Measurements from ENCODE around the gene DGAT2. TPM values are rescaled to one million over a fixed set of nuclear protein-coding genes. Genes with fewer than 3 reads are reported as not detected.

The DGAT2 gene
- total RNA-seq, 2 experiments from 2014 or later: 0.37 to 0.76 TPM

DNA sequence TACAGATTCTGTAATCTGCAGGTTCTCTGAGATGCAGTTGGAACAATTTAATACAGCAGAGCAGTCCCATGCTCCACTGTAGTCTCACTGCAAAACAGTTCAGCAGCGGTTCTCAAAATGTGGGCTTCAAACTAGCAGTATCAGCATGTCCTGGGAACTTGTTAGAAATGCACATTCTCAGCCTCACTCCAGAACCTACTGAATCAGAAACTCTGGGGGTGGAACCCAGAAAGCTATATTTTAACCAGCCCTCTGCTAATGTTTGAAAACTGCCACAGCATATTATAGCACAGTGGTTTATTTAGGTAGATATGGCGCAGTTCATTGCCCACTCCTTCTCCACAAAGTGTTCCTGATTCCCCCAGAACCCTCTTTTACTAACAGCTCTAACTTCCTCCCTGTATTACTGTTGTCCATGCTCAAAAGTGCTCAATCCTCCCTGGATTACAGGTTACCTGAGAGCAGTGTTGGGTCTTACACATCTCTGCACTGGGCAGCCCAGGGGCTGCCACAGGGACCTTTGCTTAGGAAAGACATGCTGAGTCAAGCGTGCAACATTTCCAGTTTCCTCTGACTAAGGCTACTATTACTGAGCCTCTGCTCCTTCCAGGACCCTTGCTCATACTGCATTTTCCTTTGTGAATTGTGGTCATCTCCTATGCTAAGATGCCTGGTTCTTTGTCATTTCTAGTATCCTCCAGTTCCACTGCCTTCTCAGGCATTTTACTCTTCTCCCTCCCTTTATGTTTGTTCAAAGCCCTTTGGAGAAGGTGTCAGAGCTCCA lies 7.7 kb upstream of the DGAT2 start:
- POLR2A ChIA-PET: no interaction called here
- CTCF ChIA-PET: no interaction called here
- ATAC-seq: no peak

DNA sequence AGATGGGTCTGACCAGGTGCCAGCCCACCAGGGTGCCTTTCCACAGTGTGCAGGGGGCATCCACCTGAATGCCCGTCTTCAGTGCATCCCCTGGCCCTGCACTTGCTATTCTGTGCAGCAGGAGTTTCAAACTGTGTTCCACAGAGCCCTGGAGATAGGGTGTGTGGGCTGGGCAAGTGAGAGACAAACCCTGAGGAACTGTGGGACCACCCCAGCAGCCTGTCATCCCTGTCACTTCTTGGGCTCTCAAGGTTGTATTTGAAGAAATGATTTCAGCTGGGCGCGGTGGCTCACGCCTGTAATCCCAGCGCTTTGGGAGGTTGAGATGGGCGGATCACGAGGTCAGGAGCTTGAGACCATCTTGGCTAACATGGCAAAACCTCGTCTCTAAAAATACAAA lies 6.4 kb upstream of the DGAT2 start:
- H3K4me1 Mint-ChIP-seq (ENCODE audit: low read depth): no peaks in the 10 kb centered on the region
- H3K36me3 Mint-ChIP-seq (ENCODE audit: low read depth): no peaks in the 10 kb centered on the region
- POLR2A ChIA-PET: no interaction called here
- CTCF ChIA-PET: interaction anchor here (1.3 kb wide), 1 partner anchor 134 kb away, joined by 3 read pairs; no protein-coding TSS in a partner anchor
- no peak overlapping the region for H3K4me3 Mint-ChIP-seq
- DNase-seq (no peak), ATAC-seq (no peak)
- H3K27ac Mint-ChIP-seq: no peak overlapping the region
- H3K9me3 Mint-ChIP-seq (ENCODE audit: insufficient read depth): no peaks in the 10 kb centered on the region
- peaks cover 6% of the 10 kb centered on the region for H3K27me3 Mint-ChIP-seq (ENCODE audit: low read depth)

More for the DNA sequence above, 7.7 kb upstream of the DGAT2 start:
- no peak overlapping the region for H3K27ac Mint-ChIP-seq
- DNase-seq: no peak
- no peaks in the 10 kb centered on the region for H3K9me3 Mint-ChIP-seq (ENCODE audit: insufficient read depth)
- no peaks in the 10 kb centered on the region for H3K36me3 Mint-ChIP-seq (ENCODE audit: low read depth)
- H3K4me3 Mint-ChIP-seq: no peak overlapping the region
- peaks cover 6% of the 10 kb centered on the region for H3K27me3 Mint-ChIP-seq (ENCODE audit: low read depth)
- no peaks in the 10 kb centered on the region for H3K4me1 Mint-ChIP-seq (ENCODE audit: low read depth)

DNA sequence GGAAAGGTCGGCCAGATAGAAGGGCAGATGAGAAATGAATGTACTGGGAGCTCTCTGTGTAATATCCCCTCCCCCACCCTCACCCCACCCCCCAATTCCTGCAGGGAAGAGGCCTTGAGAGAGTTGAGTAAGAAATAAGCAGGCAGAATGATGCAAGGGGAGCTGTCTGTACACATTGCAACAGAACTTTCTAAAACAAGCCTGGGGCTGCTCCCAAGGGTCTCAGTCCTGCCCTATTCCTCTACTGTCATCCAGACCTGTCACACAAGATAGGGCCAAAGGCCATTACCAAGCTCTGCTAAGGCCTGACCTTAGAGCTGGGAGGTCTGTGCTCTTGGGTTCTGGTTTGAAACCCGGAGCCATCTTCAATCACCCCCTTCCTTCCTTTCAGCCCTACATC lies 5.7 kb upstream of the DGAT2 start:
- CTCF ChIA-PET: interaction anchor here (1.3 kb wide), 1 partner anchor 134 kb away, joined by 3 read pairs; no protein-coding TSS in a partner anchor
- Mint-ChIP-seq H3K27me3 (ENCODE audit: low read depth) (peaks cover 3% of the 10 kb centered on the region), H3K27ac (no peak overlapping the region)

DNA sequence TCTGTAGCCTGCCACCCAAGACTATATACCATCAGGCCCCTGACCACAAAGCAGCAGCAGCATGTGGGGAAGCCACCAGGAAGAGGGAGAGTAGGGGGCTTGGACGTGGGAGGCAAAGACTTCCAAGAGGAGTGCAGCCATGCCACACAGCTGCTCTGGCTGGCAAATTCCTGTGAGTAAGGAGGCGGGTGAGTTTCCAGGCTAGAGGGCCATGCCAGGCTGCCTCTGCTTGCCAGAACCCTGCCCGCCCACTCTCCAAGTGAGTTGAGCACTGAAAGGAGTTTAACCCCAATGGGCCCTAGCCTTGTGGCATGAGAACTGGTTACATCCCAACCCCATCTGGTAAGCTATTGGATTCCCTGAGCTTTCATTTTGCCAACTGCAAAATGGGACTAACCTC lies 4.7 kb upstream of the DGAT2 start:
- ChIA-PET POLR2A (no interaction called here), CTCF (no interaction called here)
- Mint-ChIP-seq H3K4me3 (no peak overlapping the region), H3K27me3 (ENCODE audit: low read depth) (peaks cover 3% of the 10 kb centered on the region), H3K36me3 (ENCODE audit: low read depth) (no peaks in the 10 kb centered on the region), H3K9me3 (ENCODE audit: insufficient read depth) (no peaks in the 10 kb centered on the region), H3K4me1 (ENCODE audit: low read depth) (peaks cover 6% of the 10 kb centered on the region), H3K27ac (no peak overlapping the region)
- DNase-seq (no peak), ATAC-seq (no peak)

More for the DNA sequence above, 5.7 kb upstream of the DGAT2 start:
- no peak overlapping the region for H3K4me3 Mint-ChIP-seq
- DNase-seq: no peak
- POLR2A ChIA-PET: no interaction called here
- H3K36me3 Mint-ChIP-seq (ENCODE audit: low read depth): no peaks in the 10 kb centered on the region
- H3K4me1 Mint-ChIP-seq (ENCODE audit: low read depth): peaks cover 2% of the 10 kb centered on the region
- ATAC-seq: no peak
- no peaks in the 10 kb centered on the region for H3K9me3 Mint-ChIP-seq (ENCODE audit: insufficient read depth)

DNA sequence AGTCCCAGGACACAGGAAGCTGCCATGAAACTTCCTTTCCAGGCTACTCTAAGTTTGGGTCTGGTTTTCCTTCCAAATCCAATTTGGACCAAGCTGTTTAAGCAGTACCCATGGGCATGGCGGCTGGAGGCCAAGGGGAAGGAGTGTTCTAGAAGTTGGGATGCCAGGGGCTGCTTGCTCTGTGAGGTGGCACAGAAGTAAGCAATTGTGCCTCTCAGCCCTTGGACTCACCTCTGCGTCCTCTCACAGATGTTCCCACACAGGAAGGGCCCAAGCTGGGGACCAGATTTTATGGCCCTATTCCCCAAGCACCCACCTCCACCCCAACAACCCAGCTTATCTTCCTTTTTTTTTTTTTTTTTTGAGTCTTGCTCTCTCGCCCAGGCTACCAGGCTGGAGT lies 3.5 kb upstream of the DGAT2 start:
- ATAC-seq (no peak), DNase-seq (no peak)
- Mint-ChIP-seq H3K27ac (no peak overlapping the region), H3K4me1 (ENCODE audit: low read depth) (peaks cover 6% of the 10 kb centered on the region), H3K4me3 (no peak overlapping the region), H3K27me3 (ENCODE audit: low read depth) (peaks cover 14% of the 10 kb centered on the region), H3K36me3 (ENCODE audit: low read depth) (no peaks in the 10 kb centered on the region), H3K9me3 (ENCODE audit: insufficient read depth) (no peaks in the 10 kb centered on the region)
- POLR2A ChIA-PET: no interaction called here
- CTCF ChIA-PET: interaction anchor here (1.4 kb wide), 1 partner anchor 42 kb away, joined by 3 read pairs; no protein-coding TSS in a partner anchor

GRCh38 chr11:75766443-75767227 lies 1.9 kb upstream of the DGAT2 start:
- CTCF ChIA-PET: no interaction called here
- ATAC-seq: no peak

GRCh38 chr11:75767228-75767572 lies 1.4 kb upstream of the DGAT2 start:
- Mint-ChIP-seq H3K27me3 (ENCODE audit: low read depth) (peaks cover 26% of the 10 kb centered on the region), H3K4me1 (ENCODE audit: low read depth) (peaks cover 6% of the 10 kb centered on the region), H3K9me3 (ENCODE audit: insufficient read depth) (no peaks in the 10 kb centered on the region), H3K27ac (no peak overlapping the region), H3K4me3 (no peak overlapping the region), H3K36me3 (ENCODE audit: low read depth) (no peaks in the 10 kb centered on the region)
- ATAC-seq (no peak), DNase-seq (no peak)
- CTCF ChIA-PET: no interaction called here
- POLR2A ChIA-PET: no interaction called here

More at GRCh38 chr11:75766443-75767227, 1.9 kb upstream of the DGAT2 start:
- Mint-ChIP-seq H3K27ac (no peak overlapping the region), H3K4me3 (no peak overlapping the region), H3K9me3 (ENCODE audit: insufficient read depth) (no peaks in the 10 kb centered on the region), H3K4me1 (ENCODE audit: low read depth) (peaks cover 6% of the 10 kb centered on the region), H3K36me3 (ENCODE audit: low read depth) (no peaks in the 10 kb centered on the region), H3K27me3 (ENCODE audit: low read depth) (peaks cover 25% of the 10 kb centered on the region)
- no peak for DNase-seq
- POLR2A ChIA-PET: no interaction called here

GRCh38 chr11:75767793-75768111 lies 826 bp upstream of the DGAT2 start:
- Mint-ChIP-seq H3K36me3 (ENCODE audit: low read depth) (no peaks in the 10 kb centered on the region), H3K27ac (no peak overlapping the region), H3K4me1 (ENCODE audit: low read depth) (peaks cover 6% of the 10 kb centered on the region), H3K27me3 (ENCODE audit: low read depth) (peaks cover 28% of the 10 kb centered on the region), H3K9me3 (ENCODE audit: insufficient read depth) (no peaks in the 10 kb centered on the region), H3K4me3 (no peak overlapping the region)
- CTCF ChIA-PET: no interaction called here
- POLR2A ChIA-PET: no interaction called here
- DNase-seq (no peak), ATAC-seq (no peak)

GRCh38 chr11:75768909-75769771 lies 562 bp downstream of the DGAT2 start:
- no peaks in the 10 kb centered on the region for H3K36me3 Mint-ChIP-seq (ENCODE audit: low read depth)
- POLR2A ChIA-PET: no interaction called here
- CTCF ChIA-PET: interaction anchor here (1.2 kb wide), 1 partner anchor 34 kb away, joined by 5 read pairs; no protein-coding TSS in a partner anchor
- peaks cover 28% of the 10 kb centered on the region for H3K27me3 Mint-ChIP-seq (ENCODE audit: low read depth)
- peaks cover 14% of the 10 kb centered on the region for H3K4me1 Mint-ChIP-seq (ENCODE audit: low read depth)
- ATAC-seq: no peak
- no peak overlapping the region for H3K27ac Mint-ChIP-seq
- peak overlapping the region; percentile 20 for H3K4me3 Mint-ChIP-seq
- no peak for DNase-seq
- no peaks in the 10 kb centered on the region for H3K9me3 Mint-ChIP-seq (ENCODE audit: insufficient read depth)

DNA sequence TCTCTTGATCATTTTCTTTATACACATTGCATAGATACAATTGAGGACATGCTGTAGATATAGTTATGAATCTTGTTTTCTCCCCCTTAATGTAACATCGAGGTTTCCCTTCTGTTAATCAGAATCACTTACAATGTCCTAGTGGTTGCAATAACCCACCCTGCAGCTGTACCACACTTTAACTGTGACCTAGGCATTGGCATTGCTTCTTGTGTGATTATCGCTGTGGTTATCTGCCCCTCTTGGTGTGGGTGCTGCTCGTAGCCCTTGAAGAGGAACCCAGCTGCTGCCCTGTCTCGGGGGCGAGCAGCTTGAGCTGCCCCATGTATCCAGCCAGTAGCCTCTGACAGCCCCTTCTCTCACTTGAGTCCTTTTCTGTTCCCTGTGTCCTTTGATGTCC lies 1.5 kb downstream of the DGAT2 start:
- DNase-seq (no peak), ATAC-seq (no peak)
- Mint-ChIP-seq H3K9me3 (ENCODE audit: insufficient read depth) (no peaks in the 10 kb centered on the region), H3K27ac (no peak overlapping the region), H3K27me3 (ENCODE audit: low read depth) (peaks cover 28% of the 10 kb centered on the region), H3K36me3 (ENCODE audit: low read depth) (no peaks in the 10 kb centered on the region), H3K4me3 (no peak overlapping the region), H3K4me1 (ENCODE audit: low read depth) (peaks cover 17% of the 10 kb centered on the region)
- CTCF ChIA-PET: interaction anchor here (1.2 kb wide), 1 partner anchor 33 kb away, joined by 5 read pairs; no protein-coding TSS in a partner anchor
- POLR2A ChIA-PET: no interaction called here

DNA sequence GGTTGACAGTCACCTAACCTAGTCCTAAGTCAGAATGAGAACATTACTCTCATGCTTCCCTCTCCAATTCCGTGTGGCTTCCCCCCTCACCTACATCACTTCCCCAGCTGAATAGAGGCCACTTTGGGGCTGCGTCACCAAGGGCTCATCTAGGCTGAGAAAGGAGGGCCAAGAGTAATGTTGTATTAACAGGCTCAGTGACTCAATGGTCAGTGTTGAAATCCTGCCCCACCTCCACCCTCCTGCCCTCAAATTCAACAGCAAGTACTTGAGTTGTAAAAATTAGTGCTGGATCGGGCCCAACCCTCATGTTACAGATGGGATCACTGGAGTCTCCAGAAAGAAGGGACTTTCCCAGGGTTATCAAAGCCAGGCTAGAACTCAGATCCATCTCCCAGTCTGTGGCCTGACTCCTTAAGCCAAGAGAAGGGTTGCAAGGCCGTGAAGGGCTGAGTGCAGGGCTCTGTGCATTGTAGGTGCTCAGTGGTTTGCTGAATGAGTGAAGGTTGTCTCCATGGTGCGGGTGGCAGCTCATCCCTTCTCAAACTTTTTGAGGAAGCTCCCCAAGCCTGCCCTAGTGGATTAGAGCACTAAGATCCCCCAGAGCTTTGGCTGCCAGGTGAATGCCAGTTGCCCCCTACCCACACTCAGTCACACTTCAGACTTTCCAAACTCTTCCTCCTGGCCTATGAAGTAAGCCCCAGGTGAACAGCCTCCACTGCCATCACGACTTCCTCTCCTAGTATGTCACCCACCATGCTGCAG lies 3.2 kb downstream of the DGAT2 start:
- POLR2A ChIA-PET: no interaction called here
- DNase-seq: no peak
- peaks cover 22% of the 10 kb centered on the region for H3K4me1 Mint-ChIP-seq (ENCODE audit: low read depth)
- H3K27ac Mint-ChIP-seq: no peak overlapping the region
- H3K36me3 Mint-ChIP-seq (ENCODE audit: low read depth): no peaks in the 10 kb centered on the region
- CTCF ChIA-PET: no interaction called here
- ATAC-seq: no peak
- H3K4me3 Mint-ChIP-seq: no peak overlapping the region
- H3K27me3 Mint-ChIP-seq (ENCODE audit: low read depth): peaks cover 28% of the 10 kb centered on the region
- H3K9me3 Mint-ChIP-seq (ENCODE audit: insufficient read depth): no peaks in the 10 kb centered on the region
